T-cell (primary cell): ENCODE measurements around the gene FSTL4. TPM values are rescaled to one million over a fixed set of nuclear protein-coding genes. Genes with fewer than 3 reads are reported as not detected.
A peak's percentile ranks its signal among the peaks of the same experiment; 100 is the strongest.

Experiments used
- ATAC-seq, 4 experiments: fragments of 200-7000 bp in 3 of 4; fragments of 150-1000 bp in 1 of 4; cut with Tn5 transposase; replicated peaks in 1 of 4; 1 replicate in 3 of 4; 2 replicates in 1 of 4; pipeline ENCODE4 v1.10.0; 2021; ENCODE audit warnings: moderate library complexity in 3 of 4, mild to moderate bottlenecking in 2 of 4, moderate number of reproducible peaks in 1 of 4
- CTCF ChIA-PET, 2 donors: fragments of 300-600 bp; sonication (Branson Sonifier 250); formaldehyde crosslinking; loops; one replicate each; lab custom pipeline; 2022; ENCODE audit warnings: antibody characterized with exemption in 2 of 2; lab: Charles Lee
- POLR2A ChIA-PET, 2 donors: fragments of 300-600 bp; sonication (Branson Sonifier 250); formaldehyde crosslinking; loops; one replicate each; lab custom pipeline; 2022; ENCODE audit warnings: antibody characterized with exemption in 2 of 2; lab: Charles Lee
- DNase-seq, 35 experiments: peaks; one replicate each; pipeline versions ENCODE4 v3.0.0 to v3.0.0-alpha.2; 2013 to 2023
- H3K27ac ChIP-seq: one replicate; pipeline ENCODE4 v1.5.1; 2013; ENCODE audit warnings: low read length
- H3K27me3 ChIP-seq, 2 experiments: replicated peaks in 1 of 2; 1 replicate in 1 of 2; 2 replicates in 1 of 2; pipeline versions ENCODE4 v1.6.1 to v1.7.0; 2013; ENCODE audit warnings: low read length in 1 of 2, mixed read lengths in 1 of 2; ENCODE audit not compliant: control insufficient read depth in 2 of 2, insufficient read depth in 2 of 2; ENCODE audit errors: extremely low read depth in 1 of 2
- H3K36me3 ChIP-seq, 2 donors: 1 replicate in 1 of 2; 2 replicates in 1 of 2; pipeline versions ENCODE4 v1.6.1 to v1.7.0; 2013; ENCODE audit warnings: low read length in 1 of 2; ENCODE audit not compliant: control insufficient read depth in 2 of 2, insufficient read depth in 1 of 2; ENCODE audit errors: extremely low read depth in 1 of 2
- H3K4me1 ChIP-seq, 2 experiments: 1 replicate in 1 of 2; 2 replicates in 1 of 2; pipeline versions ENCODE4 v1.6.1 to v1.7.0; 2013; ENCODE audit warnings: low read length in 2 of 2, mixed read lengths in 1 of 2; ENCODE audit not compliant: insufficient read depth in 2 of 2, control insufficient read depth in 1 of 2; ENCODE audit errors: extremely low read depth in 1 of 2
- H3K4me3 ChIP-seq, 2 donors: 1 replicate in 1 of 2; 2 replicates in 1 of 2; pipeline versions ENCODE4 v1.5.1 to v1.7.0; 2013; ENCODE audit warnings: mild to moderate bottlenecking in 2 of 2, low read length in 1 of 2, moderate library complexity in 1 of 2; ENCODE audit not compliant: control insufficient read depth in 1 of 2; ENCODE audit errors: extremely low read depth in 1 of 2
- H3K9me3 ChIP-seq: 2 replicates; pipeline ENCODE4 v1.7.0; 2013
- H3K27ac Mint-ChIP-seq, 2 donors: one replicate each; pipeline ENCODE4 v1.8.0; 2020 to 2021; ENCODE audit warnings: mild to moderate bottlenecking in 2 of 2, mixed read lengths in 2 of 2
- H3K27me3 Mint-ChIP-seq, 2 donors: one replicate each; pipeline ENCODE4 v1.8.0; 2021 to 2022; ENCODE audit warnings: mixed read lengths in 2 of 2
- H3K36me3 Mint-ChIP-seq: one replicate; pipeline ENCODE4 v1.8.0; 2021; ENCODE audit warnings: mixed read lengths
- H3K4me1 Mint-ChIP-seq, 3 donors: one replicate each; pipeline ENCODE4 v1.8.0; 2020 to 2022; ENCODE audit warnings: mixed read lengths in 3 of 3, mild to moderate bottlenecking in 1 of 3
- H3K4me3 Mint-ChIP-seq, 3 donors: one replicate each; pipeline ENCODE4 v1.8.0; 2020 to 2022; ENCODE audit warnings: mild to moderate bottlenecking in 3 of 3, mixed read lengths in 3 of 3, moderate library complexity in 3 of 3
- H3K9me3 Mint-ChIP-seq, 3 donors: one replicate each; pipeline ENCODE4 v1.8.0; 2020 to 2022; ENCODE audit warnings: mixed read lengths in 3 of 3
- WGBS: methylation state at CpG from one replicate; pipeline ENCODE4 v1.1.5; 2013; ENCODE audit warnings: missing lambda C conversion rate; ENCODE audit not compliant: insufficient coverage; 5-methylcytosine and 5-hydroxymethylcytosine counted together
- total RNA-seq, 35 experiments: library from RNA in 6 of 35; stranded (reverse) in 6 of 35; fragments of 120-200 nt in 1 of 35; gene quantifications; one replicate each; pipeline versions ENCODE4 v1.2.1 to v1.2.4 and lab custom pipeline; 2013 to 2026

Gene FSTL4
- total RNA-seq, 5 donors from 2014 or later (not counting 1 experiment from before 2014, with no cell fraction given): 1.6 TPM; not detected in 3

- Mint-ChIP-seq H3K27me3 (peaks cover 4 to 10% of the 10 kb centered on the region in 2 donors), H3K9me3 (no peaks in the 10 kb centered on the region), H3K36me3 (no peaks in the 10 kb centered on the region), H3K4me3 (no peak overlapping the region), H3K4me1 (peaks cover 7% of the 10 kb centered on the region in 3 donors), H3K27ac (no peak overlapping the region)
- DNase-seq (no peak), ATAC-seq (no peak)
- no peaks in the 10 kb centered on the region for H3K9me3 ChIP-seq
- POLR2A ChIA-PET: interaction anchor here in 1 of 2 donors (0.5 kb wide), 1 partner anchor 536 kb away, joined by 7 read pairs; no protein-coding TSS in a partner anchor
- H3K36me3 ChIP-seq: no peaks in the 10 kb centered on the region
- no peak overlapping the region for H3K27ac ChIP-seq
- H3K4me3 ChIP-seq: no peak overlapping the region
- H3K27me3 ChIP-seq: peaks cover 0 to 16% of the 10 kb centered on the region in 2 experiments
- peaks cover 0 to 6% of the 10 kb centered on the region in 2 experiments for H3K4me1 ChIP-seq
- CTCF ChIA-PET: interaction anchor here in 1 of 2 donors (0.5 to 0.7 kb wide), 2 partner anchors 558 to 1325 kb away, joined by 3 read pairs; no protein-coding TSS in a partner anchor
- WGBS: 90% methylated on average over 3 of the region's 4 CpGs
Observed at GRCh38 chr5:133425764-133426163, 186.6 kb downstream of the FSTL4 start.

DNA sequence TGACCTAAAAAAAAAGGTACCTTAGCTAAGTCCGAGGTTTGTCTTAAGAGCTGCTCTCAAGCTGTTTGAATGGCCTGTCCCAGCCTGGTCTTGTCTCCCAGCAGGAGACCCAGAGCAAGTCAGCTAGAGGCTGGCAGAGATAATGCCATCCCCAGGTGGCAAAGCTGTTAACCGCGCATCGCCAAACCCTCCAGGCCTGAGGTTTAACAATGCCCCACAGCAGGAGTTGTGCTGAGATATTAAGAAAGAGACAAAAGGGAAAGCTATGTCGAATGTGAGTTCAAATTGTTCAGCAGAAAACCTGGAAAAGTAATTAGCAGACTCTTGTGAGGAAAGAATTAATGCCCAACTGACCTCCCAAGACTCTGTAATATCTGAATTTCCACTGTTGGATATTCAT is 187.1 kb downstream of the FSTL4 start:
- Histone ChIP-seq H3K36me3 (no peaks in the 10 kb centered on the region), H3K27ac (no peak overlapping the region), H3K9me3 (no peaks in the 10 kb centered on the region), H3K4me3 (no peak overlapping the region), H3K27me3 (peaks cover 0 to 16% of the 10 kb centered on the region in 2 experiments), H3K4me1 (peaks cover 0 to 6% of the 10 kb centered on the region in 2 experiments)
- Mint-ChIP-seq H3K27ac (no peak overlapping the region), H3K9me3 (no peaks in the 10 kb centered on the region), H3K36me3 (no peaks in the 10 kb centered on the region), H3K4me1 (peaks cover 7% of the 10 kb centered on the region in 3 donors), H3K27me3 (peaks cover 4 to 10% of the 10 kb centered on the region in 2 donors), H3K4me3 (no peak overlapping the region)
- WGBS: 100% methylated on average over 1 of the region's 5 CpGs
- ATAC-seq: no peak
- POLR2A ChIA-PET: no interaction called here
- CTCF ChIA-PET: interaction anchor here in 1 of 2 donors (0.5 to 0.7 kb wide), 2 partner anchors 559 to 1325 kb away, joined by 3 read pairs; no protein-coding TSS in a partner anchor
- DNase-seq: no peak

DNA sequence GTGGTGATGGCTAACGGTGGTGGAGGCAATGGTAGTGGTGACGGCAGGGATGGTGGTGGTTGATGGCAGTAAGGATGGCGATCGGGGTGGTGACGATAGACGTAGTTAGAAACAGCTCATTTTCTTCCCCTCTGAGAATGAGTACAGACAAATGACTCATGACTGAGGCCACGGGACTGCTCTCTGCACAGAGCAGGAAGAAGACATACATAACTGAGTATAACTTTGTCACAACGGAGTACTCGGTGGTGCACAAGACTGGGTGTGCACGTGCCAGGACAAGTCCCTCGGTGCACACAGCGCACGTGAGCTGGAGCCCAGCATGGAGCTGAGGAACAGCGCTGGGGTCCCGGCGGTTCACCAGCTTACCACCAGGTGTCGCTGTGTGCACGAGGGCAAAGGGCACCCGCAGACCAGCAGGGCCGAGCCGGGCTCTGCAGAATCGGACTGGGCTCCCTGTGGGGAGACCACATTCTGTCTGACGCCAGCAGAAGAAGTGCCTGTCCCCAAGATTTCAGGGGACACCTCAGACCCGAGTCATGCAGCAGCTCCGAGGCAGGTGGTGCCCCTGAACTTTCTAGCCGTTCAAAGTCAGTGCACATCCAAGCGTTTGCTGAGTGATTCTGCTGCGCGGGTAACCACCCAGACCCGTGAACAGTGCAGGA is 188.6 kb downstream of the FSTL4 start:
- Histone ChIP-seq H3K27me3 (peaks cover 0 to 16% of the 10 kb centered on the region in 2 experiments), H3K36me3 (no peaks in the 10 kb centered on the region), H3K4me1 (peaks cover 0 to 6% of the 10 kb centered on the region in 2 experiments), H3K9me3 (no peaks in the 10 kb centered on the region), H3K27ac (no peak overlapping the region), H3K4me3 (no peak overlapping the region)
- no peak overlapping the region for H3K4me3 Mint-ChIP-seq
- ATAC-seq (peak; percentile 69 to 79 (median 72)), DNase-seq (peak in 34 of 35 experiments; percentile 8 to 72 (median 48))
- H3K27me3 Mint-ChIP-seq: peaks cover 0 to 10% of the 10 kb centered on the region in 2 donors
- CTCF ChIA-PET: interaction anchor here (0.6 to 1.7 kb wide), 8 partner anchors 10 to 866 kb away, joined by 3 to 7 read pairs (median 3); no protein-coding TSS in a partner anchor
- H3K27ac Mint-ChIP-seq: no peak overlapping the region
- POLR2A ChIA-PET: no interaction called here
- WGBS: 29% methylated on average over 27 of the region's 30 CpGs
- H3K36me3 Mint-ChIP-seq: no peaks in the 10 kb centered on the region
- H3K9me3 Mint-ChIP-seq: no peaks in the 10 kb centered on the region
- peaks cover 7% of the 10 kb centered on the region in 3 donors for H3K4me1 Mint-ChIP-seq

DNA sequence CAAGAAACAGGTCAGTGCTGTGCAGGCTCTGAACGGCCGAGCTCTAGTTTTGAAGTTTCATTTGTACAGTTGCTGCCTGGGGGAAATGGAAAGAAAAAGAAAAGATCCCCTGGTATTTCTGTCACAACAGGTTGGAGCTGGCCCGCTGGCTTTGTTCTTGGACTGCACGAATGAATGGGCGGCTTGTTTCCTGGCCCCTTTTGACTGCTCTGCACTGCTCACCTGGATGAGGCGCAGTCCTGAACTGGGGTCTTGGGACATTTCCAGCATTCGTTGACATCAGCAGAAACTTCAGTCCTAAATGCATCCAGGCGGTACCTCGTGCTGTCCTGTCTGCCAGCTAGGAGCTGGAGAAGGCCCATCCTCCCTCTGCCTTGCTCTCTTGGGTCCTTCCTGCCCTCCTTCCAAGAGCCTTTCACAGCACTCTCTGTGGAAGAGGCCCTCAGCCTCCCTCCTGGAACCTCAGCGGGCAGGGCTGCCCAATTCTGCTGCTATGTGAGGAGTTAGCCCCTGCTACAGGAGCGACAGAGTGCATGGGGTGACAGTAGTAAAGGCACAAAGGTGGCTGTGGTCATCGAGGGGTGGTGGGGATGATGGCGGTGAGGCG is 189.2 kb downstream of the FSTL4 start:
- Histone ChIP-seq H3K36me3 (no peaks in the 10 kb centered on the region), H3K9me3 (no peaks in the 10 kb centered on the region), H3K4me3 (no peak overlapping the region), H3K27ac (no peak overlapping the region), H3K27me3 (peaks cover 0 to 12% of the 10 kb centered on the region in 2 experiments), H3K4me1 (peaks cover 0 to 6% of the 10 kb centered on the region in 2 experiments)
- ChIA-PET CTCF (interaction anchor here (0.6 to 1.7 kb wide), 6 partner anchors 12 to 866 kb away, joined by 3 to 7 read pairs (median 4); no protein-coding TSS in a partner anchor), POLR2A (no interaction called here)
- Mint-ChIP-seq H3K4me1 (peaks cover 7% of the 10 kb centered on the region in 3 donors), H3K4me3 (no peak overlapping the region), H3K36me3 (no peaks in the 10 kb centered on the region), H3K27ac (no peak overlapping the region), H3K9me3 (no peaks in the 10 kb centered on the region), H3K27me3 (peaks cover 0 to 10% of the 10 kb centered on the region in 2 donors)
- 86% methylated on average over 13 of the region's 14 CpGs for WGBS
- ATAC-seq: no peak
- no peak for DNase-seq

DNA sequence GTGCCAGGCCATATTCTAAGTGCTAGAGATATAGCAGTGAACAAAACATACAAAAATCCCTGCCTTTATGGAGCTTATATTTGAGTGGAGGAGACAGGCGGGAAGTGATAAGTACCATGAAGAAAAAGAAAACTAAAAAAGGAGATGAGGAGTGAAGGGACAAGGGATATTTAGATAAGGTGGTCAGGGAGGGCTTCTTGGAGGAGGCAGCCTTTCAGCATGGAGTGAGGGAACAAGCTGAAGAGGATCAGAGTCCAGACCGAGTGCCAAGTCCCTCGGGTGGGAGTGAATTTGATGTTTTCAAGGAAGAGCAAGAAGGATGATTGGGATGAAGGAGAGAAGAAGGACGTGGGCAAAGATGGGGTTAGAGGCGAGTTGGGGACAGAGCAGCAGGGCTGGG is 190.5 kb downstream of the FSTL4 start:
- ChIA-PET CTCF (interaction anchor here in 1 of 2 donors (0.6 kb wide), 1 partner anchor 16 kb away, joined by 3 read pairs; no protein-coding TSS in a partner anchor), POLR2A (no interaction called here)
- Histone ChIP-seq H3K36me3 (no peaks in the 10 kb centered on the region), H3K4me3 (no peak overlapping the region), H3K9me3 (no peaks in the 10 kb centered on the region), H3K4me1 (peaks cover 0 to 6% of the 10 kb centered on the region in 2 experiments), H3K27ac (no peak overlapping the region), H3K27me3 (peaks cover 0 to 11% of the 10 kb centered on the region in 2 experiments)
- ATAC-seq: no peak
- 79% methylated on average over 5 of the region's 5 CpGs for WGBS
- H3K36me3 Mint-ChIP-seq: no peaks in the 10 kb centered on the region
- H3K27ac Mint-ChIP-seq: no peak overlapping the region
- no peak for DNase-seq
- no peak overlapping the region for H3K4me3 Mint-ChIP-seq
- no peaks in the 10 kb centered on the region for H3K9me3 Mint-ChIP-seq
- H3K27me3 Mint-ChIP-seq: peaks cover 0 to 15% of the 10 kb centered on the region in 2 donors
- H3K4me1 Mint-ChIP-seq: peaks cover 7% of the 10 kb centered on the region in 3 donors

GRCh38 chr5:133421394-133421793 is 190.9 kb downstream of the FSTL4 start:
- no peaks in the 10 kb centered on the region for H3K36me3 ChIP-seq
- Mint-ChIP-seq H3K9me3 (no peaks in the 10 kb centered on the region), H3K36me3 (no peaks in the 10 kb centered on the region), H3K27me3 (peaks cover 0 to 18% of the 10 kb centered on the region in 2 donors), H3K4me1 (peaks cover 7% of the 10 kb centered on the region in 3 donors), H3K27ac (no peak overlapping the region), H3K4me3 (no peak overlapping the region)
- ChIA-PET POLR2A (interaction anchor here in 1 of 2 donors (0.6 kb wide), 1 partner anchor 557 kb away, joined by 4 read pairs; no protein-coding TSS in a partner anchor), CTCF (interaction anchor here in 1 of 2 donors (0.6 kb wide), 1 partner anchor 16 kb away, joined by 3 read pairs; no protein-coding TSS in a partner anchor)
- ATAC-seq: peak in 1 of 4 experiments; percentile 18
- H3K9me3 ChIP-seq: no peaks in the 10 kb centered on the region
- H3K27me3 ChIP-seq: peaks cover 0 to 11% of the 10 kb centered on the region in 2 experiments
- H3K4me3 ChIP-seq: no peak overlapping the region
- no peak for DNase-seq
- 67% methylated on average over 7 of the region's 8 CpGs for WGBS
- peaks cover 0 to 6% of the 10 kb centered on the region in 2 experiments for H3K4me1 ChIP-seq
- H3K27ac ChIP-seq: no peak overlapping the region
